DND-41 (cell line): ENCODE data around the gene PRICKLE2.

Source experiments
- CTCF ChIP-seq: IDR thresholded peaks from 2 replicates; pipeline ENCODE4 v1.5.1; 2012; ENCODE audit warnings: borderline replicate concordance, low read length, moderate library complexity, mild to moderate bottlenecking; ENCODE audit not compliant: poor library complexity, severe bottlenecking; ENCODE audit errors: extremely low read depth
- EZH2 ChIP-seq: IDR thresholded peaks from 3 replicates; pipeline ENCODE4 v1.6.1; 2012; ENCODE audit warnings: borderline replicate concordance, low read depth, mild to moderate bottlenecking, moderate library complexity, low read length, inconsistent platforms; ENCODE audit not compliant: severe bottlenecking

DNA sequence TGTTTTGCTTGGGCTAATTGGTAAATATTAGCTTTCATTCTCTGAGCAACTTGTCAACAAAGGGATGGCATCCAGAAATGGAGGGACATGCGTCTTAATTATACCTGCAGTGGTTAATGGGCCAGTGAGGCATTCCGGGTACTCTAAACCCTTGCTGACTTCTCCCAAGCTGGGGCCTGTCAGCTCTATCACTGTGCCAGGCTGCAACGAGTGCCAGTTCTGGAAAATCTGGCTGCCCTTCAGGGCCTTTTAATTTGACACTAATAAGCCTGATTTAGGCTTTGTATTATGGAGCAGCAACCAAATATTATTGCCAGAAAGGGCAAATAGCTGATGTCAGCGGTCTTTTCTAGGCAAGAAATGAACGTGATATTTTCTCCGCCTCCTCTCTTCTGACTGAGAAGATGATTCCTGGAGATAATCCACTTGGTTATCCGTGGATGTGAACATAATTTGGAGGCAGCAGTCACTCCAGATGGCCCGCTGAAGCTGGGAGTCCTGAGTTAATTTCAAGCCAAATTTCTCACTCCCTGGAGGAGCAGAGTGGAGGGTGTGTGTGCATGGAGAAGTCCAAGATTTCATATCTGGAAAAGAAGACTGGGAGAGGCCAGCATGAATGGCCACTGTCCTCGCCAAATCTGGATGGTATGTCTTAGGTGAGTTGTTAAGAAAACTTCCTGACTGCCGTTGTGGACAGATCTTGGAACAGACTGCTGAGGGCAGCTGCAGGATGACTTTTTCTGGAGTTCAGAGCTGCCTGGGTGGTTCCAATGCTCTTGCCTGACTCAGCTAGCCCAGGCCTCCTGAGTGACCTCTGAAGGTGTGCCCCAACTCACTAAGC is 157.5 kb downstream of the PRICKLE2 start:
- TF ChIP-seq CTCF = no peak
- no peak for TF ChIP-seq EZH2
